HG03139 (cell line): Measurements from ENCODE around the gene ROBO3.
A peak's percentile ranks its signal among the peaks of the same experiment; 100 is the strongest.

Experiments
- ATAC-seq: cut with Tn5 transposase; IDR thresholded peaks from one replicate; pipeline ENCODE4 v1.9.1; 2021; ENCODE audit not compliant: unreplicated experiment

Gene ROBO3

DNA sequence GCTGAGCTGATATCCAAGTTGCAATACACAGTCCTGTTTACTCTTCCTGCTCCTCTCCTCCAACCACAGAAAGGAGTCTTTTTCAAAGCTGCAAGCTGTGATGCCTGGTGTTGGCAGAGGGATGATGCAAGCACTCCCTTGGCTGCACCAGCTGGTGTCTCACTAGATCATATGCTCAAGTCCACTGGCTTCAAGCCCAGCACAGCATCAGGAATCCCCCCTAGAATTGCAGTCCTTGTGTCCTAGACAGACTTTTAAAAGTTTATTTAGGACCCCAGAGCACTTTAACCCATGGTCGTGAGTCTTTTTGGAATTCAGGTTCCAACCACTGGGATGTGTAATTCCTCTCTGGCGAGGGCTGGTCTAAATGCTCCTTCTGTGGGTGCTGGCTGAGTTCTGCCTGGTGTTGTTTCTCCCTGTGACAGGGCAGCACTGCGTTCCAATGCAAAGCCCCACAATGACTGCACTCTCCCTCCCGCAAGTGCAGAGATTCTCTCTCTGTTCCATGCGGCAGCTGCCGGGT lies 51.9 kb downstream of the ROBO3 start:
- no peak for ATAC-seq

DNA sequence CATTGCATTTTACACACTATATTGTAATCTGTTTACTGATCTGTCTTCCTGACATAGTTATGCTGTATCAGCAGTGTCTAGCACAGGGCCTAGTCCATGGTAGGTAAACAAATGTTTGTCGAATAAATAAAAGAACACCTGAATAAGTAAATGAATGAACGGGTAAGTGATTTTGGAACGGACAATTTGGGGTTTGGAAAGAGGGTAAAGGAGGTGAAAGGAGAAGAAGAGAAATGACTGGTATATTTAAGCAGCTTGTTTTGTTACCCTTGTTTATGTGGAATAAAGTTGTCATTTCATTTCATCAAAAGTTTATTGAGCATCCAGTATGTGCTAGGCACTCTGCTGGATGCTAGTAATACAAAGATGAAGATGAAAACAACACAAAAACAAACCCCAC lies 53.7 kb downstream of the ROBO3 start, which contains the start of gene HEPN1:
TSS of gene HEPN1 (plus strand) at position 301 of the 400 bp plus-strand sequence.
- no peak for ATAC-seq

DNA sequence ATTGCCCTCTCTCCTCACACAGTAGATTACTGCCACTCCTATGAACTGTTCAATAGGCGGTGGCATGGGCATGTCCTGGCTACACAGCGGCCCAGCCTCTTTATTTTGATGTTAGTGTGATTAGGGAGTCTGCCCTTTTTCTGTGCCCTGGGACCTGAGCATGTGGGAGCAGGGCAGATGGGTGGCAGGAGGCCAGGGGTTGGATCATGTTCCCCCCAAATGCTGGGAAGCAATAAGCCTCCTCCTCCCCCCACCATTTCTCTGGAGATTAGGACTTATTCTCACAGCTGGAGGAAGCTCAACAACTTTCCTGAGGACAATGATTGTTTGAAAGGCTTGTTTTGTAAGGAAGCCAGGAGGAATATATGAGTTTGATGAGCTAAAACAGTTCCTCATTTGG lies 54.7 kb downstream of the ROBO3 start:
- no peak for ATAC-seq

DNA sequence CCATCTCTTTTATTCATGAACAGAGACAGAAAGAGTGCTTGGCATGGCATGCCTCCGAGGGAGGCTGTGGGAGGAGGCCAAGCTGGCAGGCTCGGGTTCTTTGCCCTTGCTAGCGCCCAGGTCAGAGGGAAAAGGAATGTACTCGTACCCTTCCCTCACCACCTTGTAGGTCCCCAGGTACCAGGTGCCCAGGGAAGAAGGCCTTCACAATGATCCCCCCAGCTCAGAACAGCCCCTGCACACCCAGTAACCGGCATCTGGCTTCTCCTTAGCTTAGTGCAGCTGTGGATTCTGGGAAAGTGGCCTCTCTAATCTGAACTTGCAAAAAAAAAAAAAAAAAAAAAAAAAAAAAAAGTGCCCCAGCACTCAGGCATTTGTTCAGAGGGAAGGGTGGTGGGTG lies 55.1 kb downstream of the ROBO3 start:
- no peak for ATAC-seq

DNA sequence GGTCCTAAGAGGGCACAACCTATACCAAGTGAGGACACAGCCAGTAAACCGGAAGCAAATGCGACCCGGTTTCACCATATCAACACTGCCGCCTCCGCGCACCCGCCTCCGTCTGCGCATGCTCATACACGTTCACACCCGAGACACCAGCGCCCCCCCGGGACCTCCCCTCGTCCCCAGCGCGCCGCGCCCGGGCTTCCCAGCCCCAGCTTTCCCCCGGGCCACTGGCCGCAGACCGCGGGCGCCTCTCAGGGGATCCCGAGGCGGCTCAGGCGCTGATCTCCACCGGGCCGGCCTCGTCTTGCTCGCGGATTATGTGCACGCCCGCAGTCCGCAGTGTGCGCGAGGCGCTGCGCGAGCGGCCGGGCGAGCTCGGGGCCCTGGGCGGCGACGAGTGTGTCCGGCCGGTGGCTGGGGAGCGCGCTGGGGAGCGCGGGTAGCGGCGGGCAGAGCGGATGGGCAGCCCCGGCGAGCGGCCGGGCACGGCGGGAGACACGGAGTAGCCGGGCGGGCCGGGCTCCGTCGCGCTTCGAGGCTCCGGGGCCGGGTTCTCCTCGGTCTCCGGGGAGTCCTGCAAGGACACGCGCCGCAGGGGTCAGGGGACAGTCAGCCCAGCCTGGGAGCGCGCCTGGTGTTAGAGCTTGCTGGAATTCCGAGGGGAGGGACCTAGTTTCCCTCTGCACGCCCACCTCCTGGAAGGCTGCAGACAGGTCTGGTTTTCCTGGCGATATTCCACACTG lies 55.8 kb downstream of the ROBO3 start:
- peak; percentile 58 for ATAC-seq

DNA sequence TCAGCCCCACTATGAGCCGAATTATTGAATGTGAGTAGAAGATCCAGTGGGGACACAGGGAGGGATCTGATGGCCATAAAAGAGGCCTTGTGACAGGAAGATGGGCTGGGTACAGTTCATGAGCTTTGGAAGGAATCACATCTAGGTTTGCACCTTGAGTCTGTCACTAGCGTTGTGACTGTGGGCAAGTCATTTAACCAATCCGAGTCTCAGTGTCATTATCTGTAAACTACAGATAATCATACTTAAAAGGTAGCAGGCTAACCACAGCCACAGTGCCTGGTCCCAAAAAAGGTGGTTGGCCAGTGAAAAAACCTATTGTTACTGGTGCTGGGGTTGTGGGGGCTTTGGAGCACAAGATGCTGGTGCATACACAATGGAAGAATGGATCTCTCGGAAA lies 57.6 kb downstream of the ROBO3 start:
- ATAC-seq: no peak

DNA sequence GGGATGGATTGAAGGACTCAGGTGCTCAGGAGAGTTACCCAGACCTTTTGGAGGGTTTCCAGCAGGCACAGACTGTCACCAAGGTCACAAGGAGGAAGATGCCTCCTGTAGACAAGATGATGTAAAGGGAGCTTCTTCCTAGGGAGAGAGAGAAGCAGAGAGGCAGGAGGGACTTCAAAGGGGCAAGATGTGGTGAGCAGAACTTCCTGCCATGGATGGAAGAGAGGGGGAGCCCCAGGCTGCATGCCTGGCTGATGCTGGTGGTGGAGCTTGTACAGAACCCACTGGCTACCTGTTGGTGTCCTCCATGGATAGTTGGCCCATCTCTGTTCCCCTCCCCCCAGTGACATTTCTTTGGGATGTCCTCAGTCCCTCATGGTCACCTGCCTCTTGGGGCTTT lies 58.1 kb downstream of the ROBO3 start:
- ATAC-seq: no peak

DNA sequence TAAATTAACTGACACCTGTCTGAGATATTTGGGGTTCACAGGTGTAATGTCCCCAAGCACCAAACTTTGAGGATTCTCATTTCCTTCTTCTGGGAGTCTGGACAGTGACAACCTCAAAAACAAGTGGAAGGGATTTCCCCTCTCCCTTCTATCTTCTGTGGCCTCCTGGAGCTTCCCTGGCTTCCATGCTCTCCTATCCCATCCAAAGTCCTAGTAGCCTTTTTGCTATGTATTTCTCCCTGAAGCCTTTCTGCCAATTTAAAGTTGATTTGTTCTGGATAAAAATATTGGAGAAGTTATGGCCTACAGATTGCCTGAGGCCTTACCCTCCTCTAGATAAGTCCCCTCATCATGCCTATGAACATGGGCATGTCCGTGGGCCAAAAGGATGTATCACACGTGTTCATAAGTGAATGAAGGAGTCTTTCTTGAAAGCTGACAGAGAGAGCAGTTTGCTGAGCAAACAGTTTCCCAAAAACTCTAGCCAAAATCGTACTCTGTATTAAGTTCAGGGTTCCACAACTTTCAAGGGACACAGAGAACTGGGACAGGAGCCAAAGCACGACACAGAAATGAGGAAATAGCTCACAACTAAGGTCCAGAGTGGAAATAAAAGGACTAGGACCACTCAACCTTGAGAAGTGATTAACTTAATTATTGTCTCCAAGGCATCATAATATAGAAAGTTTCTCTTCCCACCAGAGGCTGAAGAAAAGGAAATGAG lies 63.9 kb downstream of the ROBO3 start:
- ATAC-seq: no peak

DNA sequence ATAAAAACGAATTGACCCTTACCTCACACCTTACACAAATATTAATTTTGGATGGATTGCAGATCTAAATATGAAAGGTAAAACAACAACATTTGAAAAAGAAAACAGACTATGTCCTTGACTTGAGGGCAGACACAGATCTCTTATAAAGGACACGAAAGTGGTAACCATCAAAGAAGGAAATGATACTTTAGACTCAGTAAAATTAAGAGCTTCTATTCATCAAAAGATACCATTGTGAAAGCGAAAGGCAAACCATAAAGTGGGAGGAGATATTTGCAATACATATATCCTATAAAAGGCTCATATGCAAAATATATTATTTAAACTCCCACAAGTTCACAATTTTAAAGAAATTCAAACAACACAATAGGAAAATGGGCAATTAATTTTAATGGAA lies 65.6 kb downstream of the ROBO3 start:
- no peak for ATAC-seq
